ENCODE measurements around the gene DEAF1.

Gene DEAF1

GRCh38 chr11:729492-730074 lies 34.6 kb upstream of the DEAF1 start:
- no peak for TF ChIP-seq CTCF (IDR thresholded peaks at IDR 0.05; ENCODE audit: low read depth, low read length, missing control alignments)
- H3K4me3 ChIP-seq (replicated peaks; ENCODE audit: low read depth, low read length): no peak overlapping the region
- DNase-seq (ENCODE audit: extremely low read depth, low read depth): no peak

GRCh38 chr11:728901-729491 lies 34.0 kb upstream of the DEAF1 start:
- no peak for DNase-seq (ENCODE audit: extremely low read depth, low read depth)
- H3K4me3 ChIP-seq (replicated peaks; ENCODE audit: low read depth, low read length): no peak overlapping the region
- TF ChIP-seq CTCF (IDR thresholded peaks at IDR 0.05; ENCODE audit: low read depth, low read length, missing control alignments): no peak

GRCh38 chr11:727859-728748 lies 33.1 kb upstream of the DEAF1 start:
- DNase-seq (ENCODE audit: extremely low read depth, low read depth): no peak
- no peak overlapping the region for H3K4me3 ChIP-seq (replicated peaks; ENCODE audit: low read depth, low read length)
- peak; percentile 99 for TF ChIP-seq CTCF (IDR thresholded peaks at IDR 0.05; ENCODE audit: low read depth, low read length, missing control alignments)

- H3K4me3 ChIP-seq (replicated peaks; ENCODE audit: low read depth, low read length): no peak overlapping the region
- DNase-seq (ENCODE audit: extremely low read depth, low read depth): no peak
- no peak for TF ChIP-seq CTCF (IDR thresholded peaks at IDR 0.05; ENCODE audit: low read depth, low read length, missing control alignments)
These were observed 32.3 kb upstream of the DEAF1 start for GRCh38 chr11:727281-727701.

GRCh38 chr11:726278-727220 lies 31.5 kb upstream of the DEAF1 start:
- no peak for DNase-seq (ENCODE audit: extremely low read depth, low read depth)
- no peak for TF ChIP-seq CTCF (IDR thresholded peaks at IDR 0.05; ENCODE audit: low read depth, low read length, missing control alignments)
- H3K4me3 ChIP-seq (replicated peaks; ENCODE audit: low read depth, low read length): no peak overlapping the region

- TF ChIP-seq CTCF (IDR thresholded peaks at IDR 0.05; ENCODE audit: low read depth, low read length, missing control alignments): no peak
- DNase-seq (ENCODE audit: extremely low read depth, low read depth): no peak
- no peak overlapping the region for H3K4me3 ChIP-seq (replicated peaks; ENCODE audit: low read depth, low read length)
These were observed 30.7 kb upstream of the DEAF1 start for GRCh38 chr11:725624-726202.

All from HFF-Myc (cell line).